COR-L47 (cell line): ENCODE measurements around the gene KIAA1143.
A peak's percentile ranks its signal among the peaks of the same experiment; 100 is the strongest.

ENCODE experiments used
- DNase-seq: peaks from one replicate; lab custom pipeline; 2025; lab: John Stamatoyannopoulos, UW

KIAA1143 gene

GRCh38 chr3:44761424-44762169 lies at the start of gene KIAA1143, which contains the start of gene KIF15:
Gene KIAA1143, minus strand, starts transcription at chr3:44761619. Its CDS starts 17 bp downstream, at chr3:44761602.
Gene KIF15, plus strand, starts transcription at chr3:44761794. Its CDS starts 72 bp downstream, at chr3:44761866.
- DNase-seq: peak; percentile 90

DNA sequence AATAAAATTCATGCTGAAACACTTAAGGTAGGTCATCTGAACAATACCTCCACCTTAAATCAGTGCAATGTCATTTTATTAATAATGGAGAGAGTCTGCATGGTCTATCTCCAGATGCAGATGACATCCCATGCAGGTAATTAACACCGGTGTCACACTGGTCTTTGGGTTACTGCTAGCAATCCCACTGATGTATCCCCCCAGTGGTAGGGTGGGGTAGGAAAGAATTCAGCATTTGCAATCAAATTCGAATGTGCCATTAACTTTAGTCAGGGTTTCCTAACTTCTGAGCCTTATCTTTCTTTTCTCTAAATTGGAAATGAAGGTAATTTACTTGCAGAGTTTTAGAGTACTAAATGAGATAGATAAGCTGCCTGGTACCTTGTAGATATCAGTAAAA lies 44.5 kb upstream of the KIAA1143 start:
- no peak for DNase-seq

DNA sequence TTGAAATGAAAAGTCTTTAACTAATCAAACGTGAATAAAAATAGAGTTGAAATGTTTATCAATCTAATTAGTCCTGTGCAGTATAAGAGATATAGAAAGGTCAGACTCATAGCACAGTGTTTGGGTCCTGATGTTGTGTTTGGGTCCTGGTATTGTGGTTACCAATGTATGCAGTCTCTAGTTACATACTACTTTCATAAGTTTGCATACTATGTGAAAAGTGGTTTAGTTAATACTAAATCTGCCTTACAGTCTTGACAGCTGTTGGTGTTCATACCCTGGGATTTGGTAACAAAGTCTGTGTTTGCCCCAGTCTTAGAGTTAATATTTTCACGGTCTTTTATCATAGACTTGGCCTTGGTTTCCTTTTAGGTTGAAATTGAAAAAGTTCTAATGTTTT lies 41.9 kb upstream of the KIAA1143 start:
- no peak for DNase-seq

DNA sequence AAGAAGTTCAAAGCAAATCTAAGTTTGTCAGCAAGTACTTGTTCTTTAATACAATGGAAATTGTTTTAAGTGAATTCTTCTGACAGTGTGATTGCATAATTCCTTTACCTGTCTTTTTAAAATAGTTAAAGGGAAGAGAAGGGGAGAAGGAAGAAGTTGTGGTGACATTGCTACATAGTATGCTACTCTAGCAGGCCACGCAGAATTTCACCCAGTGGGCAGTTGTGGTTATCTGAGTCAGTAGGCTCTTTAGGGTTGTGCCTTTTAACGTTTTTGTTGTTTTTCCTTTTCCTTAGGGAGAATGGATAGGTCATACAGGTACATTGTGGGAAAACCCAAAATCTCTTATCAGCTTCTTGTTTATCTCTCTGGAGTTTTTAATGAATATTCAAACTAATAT lies 40.6 kb upstream of the KIAA1143 start:
- no peak for DNase-seq

DNA sequence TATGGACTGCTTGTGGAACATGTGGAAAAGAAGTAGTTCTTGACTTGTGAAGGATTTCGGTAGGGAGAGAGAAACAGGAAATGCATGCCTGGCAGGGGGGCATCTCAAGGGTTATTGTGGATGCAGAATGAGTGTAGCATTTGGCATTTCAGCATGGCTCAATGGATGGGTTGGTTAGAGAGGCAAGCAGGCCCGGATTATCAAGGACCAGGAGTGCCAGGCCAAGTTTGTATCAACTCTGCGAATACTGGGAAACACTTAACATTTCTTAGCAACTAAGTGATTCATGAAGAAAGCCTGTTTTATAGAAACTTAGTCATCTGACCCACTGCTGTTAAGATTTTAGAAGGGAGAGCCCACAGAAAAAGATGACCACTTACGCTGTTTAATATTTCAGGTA lies 33.8 kb upstream of the KIAA1143 start:
- no peak for DNase-seq

- no peak for DNase-seq
These were observed 21.5 kb upstream of the KIAA1143 start for GRCh38 chr3:44782891-44783290.

GRCh38 chr3:44772099-44772442 lies 10.7 kb upstream of the KIAA1143 start:
- no peak for DNase-seq

- DNase-seq: no peak
These were observed 10.1 kb upstream of the KIAA1143 start for GRCh38 chr3:44771424-44772098.

DNA sequence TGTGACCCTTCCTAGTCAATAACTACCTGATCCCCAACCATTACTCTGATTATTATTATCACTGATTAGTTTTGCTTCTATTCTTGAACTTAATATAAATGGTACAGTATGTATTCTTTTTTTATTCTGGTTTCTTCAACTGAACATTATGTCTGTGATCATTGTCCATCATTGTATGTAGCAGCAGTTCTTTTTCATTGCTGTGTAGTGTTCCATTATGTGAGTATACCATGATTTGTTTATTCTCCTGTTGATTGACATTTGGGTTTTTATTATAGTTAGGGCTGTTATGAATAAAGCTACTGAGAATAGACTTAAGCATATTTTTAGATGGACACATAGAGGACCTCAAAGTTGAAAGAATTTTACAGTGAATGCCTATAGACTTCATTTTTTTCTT lies 2.8 kb upstream of the KIAA1143 start:
- DNase-seq: no peak

DNA sequence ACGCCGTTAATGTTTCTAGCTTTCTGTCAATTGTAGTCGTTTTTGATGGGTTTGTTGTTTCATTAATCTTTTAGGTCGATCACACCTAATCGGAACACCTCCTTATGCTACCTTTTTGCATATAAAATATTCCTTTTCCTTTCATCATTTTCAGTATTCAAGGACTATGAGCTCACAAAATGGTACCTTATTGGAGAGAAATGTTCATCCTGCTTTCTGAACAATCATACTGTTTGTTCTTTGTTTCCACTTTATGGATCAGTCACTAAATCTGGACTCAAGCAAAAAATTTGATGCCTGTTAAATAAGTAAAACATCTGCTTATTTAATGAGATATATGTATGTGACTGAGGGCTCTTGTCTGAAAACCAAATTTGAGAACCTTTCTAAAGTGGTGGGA lies 1.3 kb upstream of the KIAA1143 start:
- DNase-seq: no peak

- no peak for DNase-seq
These were observed 805 bp upstream of the KIAA1143 start for GRCh38 chr3:44762170-44762677.

GRCh38 chr3:44761101-44761423 lies 357 bp downstream of the KIAA1143 start:
- no peak for DNase-seq

DNA sequence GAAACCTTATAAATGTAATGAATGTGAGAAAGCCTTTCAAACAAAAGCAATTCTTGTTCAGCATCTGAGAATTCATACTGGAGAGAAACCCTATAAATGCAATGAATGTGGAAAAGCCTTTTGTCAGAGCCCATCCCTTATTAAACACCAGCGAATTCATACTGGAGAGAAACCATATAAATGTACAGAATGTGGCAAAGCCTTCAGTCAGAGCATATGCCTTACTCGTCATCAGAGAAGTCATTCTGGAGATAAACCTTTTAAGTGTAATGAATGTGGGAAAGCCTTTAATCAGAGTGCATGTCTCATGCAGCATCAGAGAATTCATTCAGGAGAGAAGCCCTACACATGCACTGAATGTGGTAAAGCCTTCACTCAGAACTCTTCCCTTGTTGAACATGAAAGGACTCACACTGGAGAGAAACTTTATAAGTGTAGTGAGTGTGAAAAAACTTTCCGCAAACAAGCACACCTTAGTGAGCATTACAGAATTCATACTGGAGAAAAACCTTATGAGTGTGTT lies 26.7 kb downstream of the KIAA1143 start:
- no peak for DNase-seq

GRCh38 chr3:44729384-44729910 lies 32.0 kb downstream of the KIAA1143 start, which contains the start of gene ZNF501:
Gene ZNF501, plus strand, starts transcription at chr3:44729635. Its CDS starts 4,787 bp downstream, at chr3:44734422.
- peak; percentile 80 for DNase-seq

DNA sequence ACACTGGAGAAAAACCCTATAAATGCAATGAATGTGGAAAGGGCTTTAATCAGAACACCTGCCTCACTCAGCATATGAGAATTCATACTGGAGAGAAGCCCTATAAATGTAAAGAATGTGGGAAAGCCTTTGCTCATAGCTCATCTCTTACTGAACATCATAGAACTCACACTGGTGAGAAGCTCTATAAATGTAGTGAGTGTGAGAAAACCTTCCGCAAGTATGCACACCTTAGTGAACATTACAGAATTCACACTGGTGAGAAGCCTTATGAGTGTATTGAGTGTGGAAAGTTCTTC lies 39.4 kb downstream of the KIAA1143 start:
- no peak for DNase-seq

DNA sequence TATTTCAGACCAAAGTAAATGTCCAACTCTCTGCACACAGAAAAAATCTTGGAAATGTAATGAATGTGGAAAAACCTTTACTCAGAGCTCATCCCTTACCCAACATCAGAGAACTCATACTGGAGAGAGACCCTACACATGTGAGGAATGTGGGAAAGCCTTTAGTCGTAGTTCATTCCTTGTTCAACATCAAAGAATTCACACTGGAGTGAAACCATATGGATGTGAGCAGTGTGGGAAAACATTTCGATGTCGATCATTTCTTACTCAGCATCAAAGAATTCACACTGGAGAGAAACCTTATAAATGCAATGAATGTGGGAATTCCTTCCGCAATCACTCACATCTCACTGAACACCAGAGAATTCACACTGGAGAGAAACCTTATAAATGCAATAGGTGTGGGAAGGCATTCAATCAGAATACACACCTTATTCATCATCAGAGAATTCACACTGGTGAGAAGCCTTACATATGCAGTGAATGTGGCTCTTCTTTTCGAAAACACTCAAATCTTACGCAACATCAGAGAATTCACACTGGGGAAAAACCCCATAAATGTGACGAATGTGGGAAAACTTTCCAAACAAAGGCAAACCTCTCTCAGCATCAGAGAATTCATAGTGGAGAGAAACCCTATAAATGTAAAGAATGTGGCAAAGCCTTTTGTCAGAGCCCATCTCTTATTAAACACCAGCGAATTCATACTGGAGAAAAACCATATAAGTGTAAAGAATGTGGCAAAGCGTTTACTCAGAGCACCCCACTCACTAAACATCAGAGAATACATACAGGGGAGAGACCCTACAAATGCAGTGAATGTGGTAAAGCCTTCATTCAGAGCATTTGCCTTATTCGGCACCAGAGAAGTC lies 40.0 kb downstream of the KIAA1143 start:
- no peak for DNase-seq

GRCh38 chr3:44712455-44713075 lies 48.9 kb downstream of the KIAA1143 start, which contains the start of gene ZNF502:
Gene ZNF502, plus strand, starts transcription at chr3:44712660. Its CDS starts 7,602 bp downstream, at chr3:44720262.
- peak; percentile 78 for DNase-seq
